ENCODE data around the gene DIAPH3. TPM values are rescaled to one million over a fixed set of nuclear protein-coding genes. Genes with fewer than 3 reads are reported as not detected.
A peak's percentile ranks its signal among the peaks of the same experiment; 100 is the strongest.

DIAPH3 gene
- total RNA-seq, 1 donor from 2014 or later: 4.8 TPM

GRCh38 chr13:59960683-59961082, 203.0 kb downstream of the DIAPH3 start:
- no peak for DNase-seq (ENCODE audit: low spot score)

- no peak for DNase-seq (ENCODE audit: low spot score)
Measured at GRCh38 chr13:59957438-59957837, 206.3 kb downstream of the DIAPH3 start.

GRCh38 chr13:59954601-59955000, 209.1 kb downstream of the DIAPH3 start:
- no peak for DNase-seq (ENCODE audit: low spot score)

- DNase-seq (ENCODE audit: low spot score): no peak
Measured at GRCh38 chr13:59951011-59951410, 212.7 kb downstream of the DIAPH3 start.

GRCh38 chr13:59950266-59950665, 213.5 kb downstream of the DIAPH3 start:
- DNase-seq (ENCODE audit: low spot score): no peak

GRCh38 chr13:59948686-59949085, 215.0 kb downstream of the DIAPH3 start:
- no peak for DNase-seq (ENCODE audit: low spot score)

- no peak for DNase-seq (ENCODE audit: low spot score)
Measured at GRCh38 chr13:59946944-59947343, 216.8 kb downstream of the DIAPH3 start.

- DNase-seq (ENCODE audit: low spot score): no peak
Measured at GRCh38 chr13:59931621-59932020, 232.1 kb downstream of the DIAPH3 start.

GRCh38 chr13:59924256-59924655, 239.5 kb downstream of the DIAPH3 start:
- no peak for DNase-seq (ENCODE audit: low spot score)

- no peak for DNase-seq (ENCODE audit: low spot score)
Measured at GRCh38 chr13:59915252-59915651, 248.5 kb downstream of the DIAPH3 start.

- no peak for DNase-seq (ENCODE audit: low spot score)
Measured at GRCh38 chr13:59914556-59914955, 249.2 kb downstream of the DIAPH3 start.

GRCh38 chr13:59906413-59907049, 257.2 kb downstream of the DIAPH3 start:
- peak; percentile 45 for DNase-seq (ENCODE audit: low spot score)

GRCh38 chr13:59901191-59901590, 262.5 kb downstream of the DIAPH3 start:
- no peak for DNase-seq (ENCODE audit: low spot score)

GRCh38 chr13:59898066-59898465, 265.7 kb downstream of the DIAPH3 start:
- no peak for DNase-seq (ENCODE audit: low spot score)

- no peak for DNase-seq (ENCODE audit: low spot score)
Measured at GRCh38 chr13:59893266-59893665, 270.5 kb downstream of the DIAPH3 start.

GRCh38 chr13:59891053-59891452, 272.7 kb downstream of the DIAPH3 start:
- DNase-seq (ENCODE audit: low spot score): no peak

- peak; percentile 70 for DNase-seq (ENCODE audit: low spot score)
Measured at GRCh38 chr13:59890054-59890453, 273.7 kb downstream of the DIAPH3 start.

- DNase-seq (ENCODE audit: low spot score): no peak
Measured at GRCh38 chr13:59888408-59888807, 275.3 kb downstream of the DIAPH3 start.

GRCh38 chr13:59885076-59885475, 278.7 kb downstream of the DIAPH3 start:
- DNase-seq (ENCODE audit: low spot score): no peak

GRCh38 chr13:59883885-59884284, 279.8 kb downstream of the DIAPH3 start:
- no peak for DNase-seq (ENCODE audit: low spot score)

GRCh38 chr13:59880468-59880867, 283.3 kb downstream of the DIAPH3 start:
- DNase-seq (ENCODE audit: low spot score): no peak

GRCh38 chr13:59879281-59879680, 284.4 kb downstream of the DIAPH3 start:
- DNase-seq (ENCODE audit: low spot score): peak; percentile 45

- no peak for DNase-seq (ENCODE audit: low spot score)
Measured at GRCh38 chr13:59877933-59878332, 285.8 kb downstream of the DIAPH3 start.

GRCh38 chr13:59874973-59875372, 288.8 kb downstream of the DIAPH3 start:
- no peak for DNase-seq (ENCODE audit: low spot score)
